CD14-positive monocyte (primary cell): ENCODE data around the gene CENPX. TPM values are rescaled to one million over a fixed set of nuclear protein-coding genes. Genes with fewer than 3 reads are reported as not detected.

Experiments used
- DNase-seq, 3 donors: peaks; one replicate each; pipeline ENCODE4 v3.0.0-alpha.2; 2011 to 2022
- H2AFZ ChIP-seq: 2 replicates; pipeline ENCODE4 v1.6.0; 2012; ENCODE audit warnings: mild to moderate bottlenecking, low read depth, low read length, inconsistent platforms; ENCODE audit not compliant: insufficient read depth, poor library complexity, severe bottlenecking
- H3K27ac ChIP-seq, 2 donors: 1 replicate in 1 of 2; 2 replicates in 1 of 2; pipeline ENCODE4 v1.5.1; 2012 to 2013; ENCODE audit warnings: low read length in 2 of 2, control low read depth in 1 of 2, inconsistent platforms in 1 of 2, low read depth in 1 of 2, mild to moderate bottlenecking in 1 of 2
- H3K27me3 ChIP-seq, 2 donors: one replicate each; pipeline versions ENCODE4 v1.6.0 to v1.6.1; 2011 to 2013; ENCODE audit warnings: low read length in 2 of 2; ENCODE audit not compliant: control insufficient read depth in 2 of 2, insufficient read depth in 2 of 2
- H3K36me3 ChIP-seq, 2 donors: replicated peaks in 1 of 2; 1 replicate in 1 of 2; 2 replicates in 1 of 2; pipeline versions ENCODE4 v1.5.1 to v1.6.1; 2012 to 2013; ENCODE audit warnings: low read length in 2 of 2, control low read depth in 1 of 2, inconsistent platforms in 1 of 2, mild to moderate bottlenecking in 1 of 2; ENCODE audit not compliant: insufficient read depth in 2 of 2, control insufficient read depth in 1 of 2
- H3K4me1 ChIP-seq, 2 donors: 1 replicate in 1 of 2; 2 replicates in 1 of 2; pipeline versions ENCODE4 v1.5.1 to v1.6.1; 2012 to 2013; ENCODE audit warnings: low read length in 2 of 2, control low read depth in 1 of 2, inconsistent platforms in 1 of 2, mild to moderate bottlenecking in 1 of 2, moderate library complexity in 1 of 2; ENCODE audit not compliant: insufficient read depth in 2 of 2, control insufficient read depth in 1 of 2
- H3K4me2 ChIP-seq: replicated peaks from 2 replicates; pipeline ENCODE3; 2012; ENCODE audit warnings: low read length, moderate library complexity, mild to moderate bottlenecking; ENCODE audit not compliant: poor library complexity, severe bottlenecking; ENCODE audit errors: extremely low read depth
- H3K4me3 ChIP-seq, 3 experiments: fragments of 200-600 bp in 1 of 3; sonication (generic) in 1 of 3; replicated peaks in 1 of 3; 1 replicate in 2 of 3; 2 replicates in 1 of 3; pipeline ENCODE4 v1.5.1; 2011 to 2013; ENCODE audit warnings: low read length in 3 of 3, mild to moderate bottlenecking in 3 of 3, control low read depth in 2 of 3, low read depth in 2 of 3, inconsistent platforms in 1 of 3, moderate library complexity in 1 of 3
- H3K79me2 ChIP-seq: 2 replicates; pipeline ENCODE4 v1.6.0; 2012; ENCODE audit warnings: mild to moderate bottlenecking, control low read depth, inconsistent platforms, low read length, moderate library complexity; ENCODE audit not compliant: insufficient read depth
- H3K9ac ChIP-seq: 2 replicates; pipeline ENCODE4 v1.6.0; 2017; ENCODE audit warnings: low read length, mild to moderate bottlenecking; ENCODE audit not compliant: insufficient read depth, poor library complexity, severe bottlenecking
- H3K9me3 ChIP-seq, 2 donors: replicated peaks in 1 of 2; 1 replicate in 1 of 2; 2 replicates in 1 of 2; pipeline versions ENCODE4 v1.5.1 to v1.6.1; 2012 to 2013; ENCODE audit warnings: low read length in 2 of 2, control low read depth in 1 of 2; ENCODE audit not compliant: control insufficient read depth in 1 of 2, insufficient read depth in 1 of 2
- H4K20me1 ChIP-seq: 2 replicates; pipeline ENCODE4 v1.6.0; 2012; ENCODE audit warnings: mild to moderate bottlenecking, low read length, control low read depth, moderate library complexity; ENCODE audit not compliant: insufficient read depth
- H3K27ac Mint-ChIP-seq, 7 donors: one replicate each; pipeline ENCODE4 v1.8.0; 2020; ENCODE audit warnings: mild to moderate bottlenecking in 7 of 7, mixed read lengths in 7 of 7, moderate library complexity in 6 of 7, inconsistent platforms in 2 of 7
- H3K27me3 Mint-ChIP-seq, 3 donors: one replicate each; pipeline ENCODE4 v1.8.0; 2021 to 2022; ENCODE audit warnings: low read depth in 3 of 3, mild to moderate bottlenecking in 3 of 3, mixed read lengths in 3 of 3, moderate library complexity in 3 of 3, inconsistent platforms in 1 of 3
- H3K36me3 Mint-ChIP-seq, 2 donors: one replicate each; pipeline ENCODE4 v1.8.0; 2020; ENCODE audit warnings: mixed read lengths in 2 of 2, inconsistent platforms in 1 of 2, mild to moderate bottlenecking in 1 of 2
- H3K4me1 Mint-ChIP-seq: one replicate; pipeline ENCODE4 v1.8.0; 2020; ENCODE audit warnings: mild to moderate bottlenecking, mixed read lengths
- H3K4me3 Mint-ChIP-seq, 2 donors: one replicate each; pipeline ENCODE4 v1.8.0; 2020; ENCODE audit warnings: mild to moderate bottlenecking in 2 of 2, mixed read lengths in 2 of 2, moderate library complexity in 1 of 2
- H3K9me3 Mint-ChIP-seq, 7 donors: one replicate each; pipeline ENCODE4 v1.8.0; 2020 to 2022; ENCODE audit warnings: mixed read lengths in 7 of 7, mild to moderate bottlenecking in 6 of 7, moderate library complexity in 6 of 7, inconsistent platforms in 2 of 7
- WGBS: methylation state at CpG from one replicate; pipeline ENCODE4 v1.1.5; 2013; ENCODE audit warnings: missing lambda C conversion rate; ENCODE audit not compliant: insufficient coverage; 5-methylcytosine and 5-hydroxymethylcytosine counted together
- intact Hi-C, 2 donors: fragments of 100-400 bp; cut with micrococcal nuclease; formaldehyde crosslinking; loops; one replicate each; pipeline versions ENCODE4 v1.15.0 to v1.15.1; 2023
- polyA plus RNA-seq, 3 donors: library from polyadenylated mRNA; depleted of rRNA in 1 of 3; unstranded in 2 of 3; stranded (reverse) in 1 of 3; fragments of 300-500 nt in 2 of 3; fragments of >200 nt in 1 of 3; fragmentation: Illumina TruSeq in 2 of 3; gene quantifications; 1 replicate in 2 of 3; 2 replicates in 1 of 3; pipeline ENCODE4 v1.2.3, GENCODE V29; 2012 to 2021
- TF ChIP-seq, protein P1 (sequence below): fragments of 200-600 bp; IDR thresholded peaks from one replicate; pipeline ENCODE4 v1.8.0; 2022; ENCODE audit warnings: antibody characterized with exemption, mild to moderate bottlenecking

CENPX gene
- polyA plus RNA-seq, 3 donors: 47.7 to 57.0 (median 55.9) TPM

DNA sequence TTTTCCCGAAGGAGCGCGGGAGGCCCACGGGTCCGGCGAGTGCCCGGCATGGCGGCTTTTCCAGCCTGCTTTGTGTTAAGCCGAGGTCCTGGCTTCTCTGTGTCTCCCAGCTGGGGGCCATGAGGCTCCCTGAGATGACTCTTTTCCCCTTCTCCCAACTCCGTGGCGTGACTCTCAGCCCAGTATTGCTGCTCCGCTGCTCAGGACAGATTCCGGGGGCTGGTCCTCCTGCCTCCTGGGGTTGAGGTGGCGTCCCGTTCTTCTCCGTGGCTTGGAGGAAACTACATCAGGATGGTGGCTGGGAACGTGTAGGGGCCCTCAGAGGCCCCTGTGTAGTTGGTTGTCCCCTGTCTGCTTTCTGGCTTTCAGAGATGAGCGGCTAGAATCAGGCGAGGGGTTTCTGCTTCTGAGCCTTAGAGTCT, 30.0 kb upstream of the CENPX start:
- peak overlapping the region in 1 of 2 donors; percentile 64 for H3K27ac ChIP-seq
- Mint-ChIP-seq H3K27ac (peak overlapping the region in 2 of 7 donors; percentile 46 to 48), H3K4me3 (peak overlapping the region; percentile 76 to 85), H3K36me3 (peaks cover 21 to 64% of the 10 kb centered on the region in 2 donors), H3K27me3 (no peaks in the 10 kb centered on the region), H3K4me1 (peaks cover 19% of the 10 kb centered on the region), H3K9me3 (no peaks in the 10 kb centered on the region)
- no peaks in the 10 kb centered on the region for H3K9me3 ChIP-seq
- peak overlapping the region; percentile 66 to 88 (median 70) for H3K4me3 ChIP-seq
- WGBS: 33% methylated on average over 19 of the region's 19 CpGs
- intact Hi-C loops: loop anchor here in 1 of 2 donors (5.0 kb wide), 1 partner anchor 45 kb away; the partner anchor contains the start of gene FASN
- H3K4me2 ChIP-seq: peak overlapping the region; percentile 97
- no peaks in the 10 kb centered on the region for H3K27me3 ChIP-seq
- TF ChIP-seq, protein P1, sequence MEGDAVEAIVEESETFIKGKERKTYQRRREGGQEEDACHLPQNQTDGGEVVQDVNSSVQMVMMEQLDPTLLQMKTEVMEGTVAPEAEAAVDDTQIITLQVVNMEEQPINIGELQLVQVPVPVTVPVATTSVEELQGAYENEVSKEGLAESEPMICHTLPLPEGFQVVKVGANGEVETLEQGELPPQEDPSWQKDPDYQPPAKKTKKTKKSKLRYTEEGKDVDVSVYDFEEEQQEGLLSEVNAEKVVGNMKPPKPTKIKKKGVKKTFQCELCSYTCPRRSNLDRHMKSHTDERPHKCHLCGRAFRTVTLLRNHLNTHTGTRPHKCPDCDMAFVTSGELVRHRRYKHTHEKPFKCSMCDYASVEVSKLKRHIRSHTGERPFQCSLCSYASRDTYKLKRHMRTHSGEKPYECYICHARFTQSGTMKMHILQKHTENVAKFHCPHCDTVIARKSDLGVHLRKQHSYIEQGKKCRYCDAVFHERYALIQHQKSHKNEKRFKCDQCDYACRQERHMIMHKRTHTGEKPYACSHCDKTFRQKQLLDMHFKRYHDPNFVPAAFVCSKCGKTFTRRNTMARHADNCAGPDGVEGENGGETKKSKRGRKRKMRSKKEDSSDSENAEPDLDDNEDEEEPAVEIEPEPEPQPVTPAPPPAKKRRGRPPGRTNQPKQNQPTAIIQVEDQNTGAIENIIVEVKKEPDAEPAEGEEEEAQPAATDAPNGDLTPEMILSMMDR: no peak
- H3K36me3 ChIP-seq: peaks cover 51 to 63% of the 10 kb centered on the region in 2 donors
- peaks cover 23% of the 10 kb centered on the region for H4K20me1 ChIP-seq
- H3K9ac ChIP-seq: peak overlapping the region; percentile 69
- no peak for DNase-seq
- H3K79me2 ChIP-seq: peaks cover 24% of the 10 kb centered on the region
- peaks cover 20 to 29% of the 10 kb centered on the region in 2 donors for H3K4me1 ChIP-seq
- no peak overlapping the region for H2AFZ ChIP-seq

DNA sequence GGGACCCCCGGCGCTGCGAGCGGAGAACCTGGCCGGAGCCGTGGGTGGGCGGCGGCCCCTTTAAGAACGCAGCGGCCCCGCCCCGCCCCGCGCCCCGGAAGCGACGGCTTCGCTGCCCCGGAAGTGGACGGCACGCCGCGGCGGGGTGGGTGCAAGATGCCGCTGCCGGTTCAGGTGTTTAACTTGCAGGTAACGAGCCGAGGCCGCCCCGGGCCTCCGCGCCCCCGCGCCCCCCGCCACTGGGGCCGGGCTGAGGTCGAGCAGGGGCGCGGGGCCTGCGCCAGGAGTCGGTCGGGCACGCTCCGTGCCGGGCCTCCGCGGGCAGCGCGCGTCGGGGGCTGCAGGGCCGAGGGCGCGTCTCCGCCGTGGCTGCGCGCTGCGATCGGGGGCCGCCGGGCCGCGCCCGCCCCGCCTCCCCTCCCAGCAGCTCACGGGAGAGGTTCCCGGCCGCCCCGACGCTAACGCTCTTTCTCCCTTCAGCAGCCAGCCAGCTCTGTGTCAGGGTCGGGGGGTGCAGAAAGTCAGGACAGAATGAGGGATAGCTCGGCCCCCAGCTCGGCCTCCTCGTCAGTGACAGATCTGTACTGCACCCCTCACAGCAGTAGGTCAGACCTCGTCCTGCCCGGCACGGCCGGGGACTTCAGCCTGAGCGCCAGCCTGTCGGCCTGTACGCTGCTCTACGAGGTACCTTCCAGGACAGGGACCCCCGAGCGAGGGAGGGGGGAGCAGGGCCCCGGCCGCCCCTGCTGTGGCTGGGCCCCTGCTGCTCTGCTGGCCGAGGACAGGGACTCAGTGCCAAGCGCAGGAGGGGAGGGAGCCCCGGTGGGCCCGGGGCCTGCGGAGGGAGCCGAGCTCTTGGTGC, 29.3 kb upstream of the CENPX start, which contains the start of the genes GPS1 and RFNG:
Gene GPS1, plus strand, starts transcription at position 123 of the 862 bp plus-strand sequence. Its CDS starts 34 bp downstream, at position 157.
Gene RFNG, minus strand, starts transcription at position 36 of the 862 bp plus-strand sequence. CDS start 45 bp downstream, outside the sequence.
- H3K27me3 ChIP-seq: no peaks in the 10 kb centered on the region
- DNase-seq: peak; percentile 25 to 44 (median 33)
- 1% methylated on average over 90 of the region's 94 CpGs for WGBS
- H3K4me3 ChIP-seq: peak within 1 kb of the TSS; percentile 66 to 88 (median 70)
- H2AFZ ChIP-seq: peak within 1 kb of the TSS; percentile 80
- H3K79me2 ChIP-seq: peaks cover 24% of the 10 kb centered on the region
- Mint-ChIP-seq H3K27ac (peak within 1 kb of the TSS in 5 of 7 donors; percentile 46 to 91 (median 76)), H3K27me3 (no peaks in the 10 kb centered on the region), H3K36me3 (peaks cover 27 to 66% of the 10 kb centered on the region in 2 donors), H3K4me1 (peaks cover 19% of the 10 kb centered on the region), H3K9me3 (no peaks in the 10 kb centered on the region), H3K4me3 (peak within 1 kb of the TSS; percentile 85 to 94)
- peak within 1 kb of the TSS; percentile 69 for H3K9ac ChIP-seq
- peaks cover 20 to 29% of the 10 kb centered on the region in 2 donors for H3K4me1 ChIP-seq
- intact Hi-C loops: loop anchor here in 1 of 2 donors (5.0 kb wide), 1 partner anchor 45 kb away; the partner anchor contains the start of gene FASN
- TF ChIP-seq, protein P1: no peak
- H3K27ac ChIP-seq: peak within 1 kb of the TSS in 1 of 2 donors; percentile 64
- peak within 1 kb of the TSS; percentile 97 for H3K4me2 ChIP-seq
- peaks cover 51 to 63% of the 10 kb centered on the region in 2 donors for H3K36me3 ChIP-seq
- no peaks in the 10 kb centered on the region for H3K9me3 ChIP-seq
- H4K20me1 ChIP-seq: peaks cover 23% of the 10 kb centered on the region
